B cell (primary cell): ENCODE results near the gene EYS. TPM values are rescaled to one million over a fixed set of nuclear protein-coding genes. Genes with fewer than 3 reads are reported as not detected.

ENCODE experiments used
- ATAC-seq: fragments of 200-7000 bp; cut with Tn5 transposase; one replicate; pipeline ENCODE4 v1.10.0; 2021; ENCODE audit warnings: low read depth, mild to moderate bottlenecking, moderate number of reproducible peaks, moderate library complexity
- CTCF ChIA-PET: fragments of 350-600 bp; sonication (Branson Sonifier 250); formaldehyde crosslinking; loops from one replicate; lab custom pipeline; 2021; ENCODE audit warnings: antibody characterized with exemption, inconsistent platforms; lab: Charles Lee
- POLR2A ChIA-PET: fragments of 350-600 bp; sonication (Branson Sonifier 250); formaldehyde crosslinking; loops from one replicate; lab custom pipeline; 2021; ENCODE audit warnings: antibody characterized with exemption; lab: Charles Lee
- DNase-seq: peaks from one replicate; pipeline ENCODE4 v3.0.0; 2013
- H2AFZ ChIP-seq: 2 replicates; pipeline ENCODE4 v1.6.1; 2012; ENCODE audit warnings: mild to moderate bottlenecking, low read depth, low read length; ENCODE audit not compliant: insufficient read depth, poor library complexity, severe bottlenecking
- H3K27ac ChIP-seq, 2 donors: 1 replicate in 1 of 2; 2 replicates in 1 of 2; pipeline ENCODE4 v1.5.1; 2012 to 2013; ENCODE audit warnings: low read length in 2 of 2, mild to moderate bottlenecking in 2 of 2, moderate library complexity in 1 of 2
- H3K27me3 ChIP-seq, 4 experiments: fragments of 200-600 bp in 1 of 4; sonication (generic) in 1 of 4; replicated peaks in 1 of 4; 1 replicate in 2 of 4; 2 replicates in 2 of 4; pipeline versions ENCODE4 v1.6.1 to v1.7.0; 2013 to 2016; ENCODE audit warnings: low read length in 3 of 4, mild to moderate bottlenecking in 2 of 4, mixed read lengths in 1 of 4, moderate library complexity in 1 of 4; ENCODE audit not compliant: insufficient read depth in 4 of 4, control insufficient read depth in 3 of 4; ENCODE audit errors: control extremely low read depth in 1 of 4
- H3K36me3 ChIP-seq, 2 experiments: replicated peaks in 1 of 2; 1 replicate in 1 of 2; 2 replicates in 1 of 2; pipeline versions ENCODE4 v1.6.1 to v1.7.1; 2013; ENCODE audit warnings: low read length in 1 of 2; ENCODE audit not compliant: insufficient read depth in 2 of 2, control insufficient read depth in 1 of 2; ENCODE audit errors: control extremely low read depth in 1 of 2, extremely low read depth in 1 of 2
- H3K4me1 ChIP-seq, 2 donors: fragments of 200-600 bp in 1 of 2; sonication (generic) in 1 of 2; 1 replicate in 1 of 2; 2 replicates in 1 of 2; pipeline versions ENCODE4 v1.5.1 to v1.6.1; 2013 to 2017; ENCODE audit warnings: low read length in 2 of 2; ENCODE audit not compliant: control insufficient read depth in 2 of 2, insufficient read depth in 2 of 2
- H3K4me2 ChIP-seq: replicated peaks from 2 replicates; pipeline ENCODE3; 2012; ENCODE audit warnings: mild to moderate bottlenecking, low read depth, low read length; ENCODE audit not compliant: poor library complexity, severe bottlenecking
- H3K4me3 ChIP-seq, 5 experiments: fragments of 200-600 bp in 1 of 5; sonication (generic) in 1 of 5; 1 replicate in 3 of 5; 2 replicates in 2 of 5; pipeline versions ENCODE4 v1.5.1 to v1.7.0; 2011 to 2016; ENCODE audit warnings: low read length in 4 of 5, mild to moderate bottlenecking in 4 of 5, low read depth in 2 of 5, control low read depth in 1 of 5, moderate library complexity in 1 of 5; ENCODE audit not compliant: insufficient read depth in 1 of 5; ENCODE audit errors: control extremely low read depth in 1 of 5, extremely low read depth in 1 of 5
- H3K79me2 ChIP-seq: fragments of 200-600 bp; sonication (generic); one replicate; pipeline ENCODE4 v1.6.0; 2016; ENCODE audit warnings: low read length; ENCODE audit not compliant: control insufficient read depth, insufficient read depth
- H3K9ac ChIP-seq: fragments of 200-600 bp; sonication (generic); 2 replicates; pipeline ENCODE4 v1.6.1; 2017; ENCODE audit warnings: mild to moderate bottlenecking, low read length, moderate library complexity
- H3K9me3 ChIP-seq, 3 donors: one replicate each; pipeline versions ENCODE4 v1.6.1 to v1.7.1; 2013; ENCODE audit warnings: low read length in 2 of 3; ENCODE audit not compliant: control insufficient read depth in 2 of 3, insufficient read depth in 1 of 3; ENCODE audit errors: control extremely low read depth in 1 of 3
- H4K20me1 ChIP-seq: 2 replicates; pipeline ENCODE4 v1.6.0; 2012; ENCODE audit warnings: mild to moderate bottlenecking, low read length; ENCODE audit not compliant: insufficient read depth, control insufficient read depth, poor library complexity, severe bottlenecking
- H3K27ac Mint-ChIP-seq: one replicate; pipeline ENCODE4 v1.8.0; 2021; ENCODE audit warnings: mixed read lengths
- H3K27me3 Mint-ChIP-seq: one replicate; pipeline ENCODE4 v1.8.0; 2021; ENCODE audit warnings: mixed read lengths
- H3K4me1 Mint-ChIP-seq: one replicate; pipeline ENCODE4 v1.8.0; 2021; ENCODE audit warnings: mixed read lengths
- H3K4me3 Mint-ChIP-seq: one replicate; pipeline ENCODE4 v1.8.0; 2021; ENCODE audit warnings: mixed read lengths
- H3K9me3 Mint-ChIP-seq: one replicate; pipeline ENCODE4 v1.8.0; 2022; ENCODE audit warnings: mixed read lengths; ENCODE audit not compliant: insufficient read depth
- EZH2 ChIP-seq: IDR thresholded peaks from 2 replicates; pipeline ENCODE4 v1.6.1; 2012; ENCODE audit warnings: borderline replicate concordance, low read depth, mild to moderate bottlenecking, moderate library complexity, low read length; ENCODE audit not compliant: insufficient read depth, poor library complexity, severe bottlenecking
- WGBS: methylation state at CpG from one replicate; pipeline ENCODE4 v1.1.5; 2013; ENCODE audit warnings: missing lambda C conversion rate; ENCODE audit not compliant: insufficient coverage; 5-methylcytosine and 5-hydroxymethylcytosine counted together
- intact Hi-C: fragments of 100-400 bp; cut with micrococcal nuclease; formaldehyde crosslinking; loops from one replicate; pipeline ENCODE4 v1.10.0; 2022
- polyA plus RNA-seq: library from polyadenylated mRNA; depleted of rRNA; stranded (reverse); fragments of >200 nt; gene quantifications from 2 replicates; pipeline ENCODE4 v1.2.3, GENCODE V29; 2012
- total RNA-seq, 2 donors: library from RNA; stranded (reverse); fragments of 120-200 nt in 1 of 2; gene quantifications; 1 replicate in 1 of 2; 2 replicates in 1 of 2; pipeline versions ENCODE4 v1.2.3 to v1.2.4, GENCODE V29; 2013 to 2022
- TF ChIP-seq, protein P1 (sequence below): fragments of 200-600 bp; IDR thresholded peaks from one replicate; pipeline ENCODE4 v1.8.0; 2022; ENCODE audit warnings: antibody characterized with exemption, mild to moderate bottlenecking

EYS gene
- total and polyA plus RNA-seq, 2 donors (not counting 1 experiment from before 2014, with no cell fraction given): not detected

DNA sequence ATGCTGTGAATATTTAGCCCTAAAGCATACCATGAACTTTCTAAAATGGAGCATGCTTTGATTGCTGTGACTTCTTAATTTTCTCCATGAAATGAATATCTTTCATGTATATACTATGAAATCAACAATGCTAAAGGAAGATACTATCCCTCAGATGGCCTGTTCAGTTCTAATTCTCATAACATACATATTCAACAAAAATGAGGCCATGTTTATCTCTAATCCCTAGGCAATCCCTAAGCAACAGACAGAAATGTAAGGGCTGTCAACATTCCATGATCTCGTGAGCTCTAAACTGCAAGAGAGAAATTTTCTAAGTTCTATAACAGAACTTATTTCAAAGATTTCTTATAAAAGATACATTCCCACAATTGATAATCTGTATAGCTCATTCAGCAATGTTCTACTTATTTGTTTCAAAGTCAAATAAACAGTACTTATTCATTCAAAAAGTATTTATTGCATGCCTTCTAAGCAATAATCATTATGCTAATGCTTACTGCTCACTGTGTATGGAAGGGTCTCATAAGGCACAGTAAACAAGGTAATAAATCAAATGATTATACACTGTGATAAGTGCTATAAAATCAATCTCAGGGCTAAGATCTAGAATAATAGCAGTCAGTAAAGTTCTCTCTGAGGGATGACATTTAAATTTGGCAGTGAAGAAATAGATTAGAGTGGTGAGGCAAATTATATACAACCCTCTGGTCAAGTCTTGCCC, 1578.6 kb downstream of the EYS start:
- no peak overlapping the region for H2AFZ ChIP-seq
- POLR2A ChIA-PET: no interaction called here
- WGBS: no CpG with 5 or more reads among the region's 1 CpG
- no peak overlapping the region for H3K27ac ChIP-seq
- no peak overlapping the region for H3K4me3 Mint-ChIP-seq
- intact Hi-C loops: no loop called here
- no peaks in the 10 kb centered on the region for H3K9me3 Mint-ChIP-seq
- H3K27ac Mint-ChIP-seq: no peak overlapping the region
- H3K27me3 Mint-ChIP-seq: no peaks in the 10 kb centered on the region
- CTCF ChIA-PET: no interaction called here
- DNase-seq (no peak), ATAC-seq (no peak)
- H3K79me2 ChIP-seq: no peaks in the 10 kb centered on the region
- no peaks in the 10 kb centered on the region for H4K20me1 ChIP-seq
- H3K4me1 ChIP-seq: no peaks in the 10 kb centered on the region
- no peak overlapping the region for H3K4me3 ChIP-seq
- H3K27me3 ChIP-seq: no peaks in the 10 kb centered on the region
- H3K4me2 ChIP-seq: no peak overlapping the region
- no peaks in the 10 kb centered on the region for H3K9me3 ChIP-seq
- no peaks in the 10 kb centered on the region for H3K36me3 ChIP-seq
- no peaks in the 10 kb centered on the region for H3K4me1 Mint-ChIP-seq
- TF ChIP-seq EZH2: no peak
- TF ChIP-seq, protein P1, sequence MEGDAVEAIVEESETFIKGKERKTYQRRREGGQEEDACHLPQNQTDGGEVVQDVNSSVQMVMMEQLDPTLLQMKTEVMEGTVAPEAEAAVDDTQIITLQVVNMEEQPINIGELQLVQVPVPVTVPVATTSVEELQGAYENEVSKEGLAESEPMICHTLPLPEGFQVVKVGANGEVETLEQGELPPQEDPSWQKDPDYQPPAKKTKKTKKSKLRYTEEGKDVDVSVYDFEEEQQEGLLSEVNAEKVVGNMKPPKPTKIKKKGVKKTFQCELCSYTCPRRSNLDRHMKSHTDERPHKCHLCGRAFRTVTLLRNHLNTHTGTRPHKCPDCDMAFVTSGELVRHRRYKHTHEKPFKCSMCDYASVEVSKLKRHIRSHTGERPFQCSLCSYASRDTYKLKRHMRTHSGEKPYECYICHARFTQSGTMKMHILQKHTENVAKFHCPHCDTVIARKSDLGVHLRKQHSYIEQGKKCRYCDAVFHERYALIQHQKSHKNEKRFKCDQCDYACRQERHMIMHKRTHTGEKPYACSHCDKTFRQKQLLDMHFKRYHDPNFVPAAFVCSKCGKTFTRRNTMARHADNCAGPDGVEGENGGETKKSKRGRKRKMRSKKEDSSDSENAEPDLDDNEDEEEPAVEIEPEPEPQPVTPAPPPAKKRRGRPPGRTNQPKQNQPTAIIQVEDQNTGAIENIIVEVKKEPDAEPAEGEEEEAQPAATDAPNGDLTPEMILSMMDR: no peak
- H3K9ac ChIP-seq: no peak overlapping the region

- no peak for DNase-seq
- no peak overlapping the region for H3K27ac Mint-ChIP-seq
- H3K9me3 Mint-ChIP-seq: peaks cover 4% of the 10 kb centered on the region
- Histone ChIP-seq H3K27me3 (no peaks in the 10 kb centered on the region), H3K4me3 (no peak overlapping the region), H3K4me2 (no peak overlapping the region), H2AFZ (no peak overlapping the region), H3K4me1 (no peaks in the 10 kb centered on the region), H3K36me3 (no peaks in the 10 kb centered on the region), H3K9me3 (no peaks in the 10 kb centered on the region), H3K79me2 (no peaks in the 10 kb centered on the region), H3K27ac (no peak overlapping the region), H4K20me1 (no peaks in the 10 kb centered on the region), H3K9ac (no peak overlapping the region)
- no peak for TF ChIP-seq EZH2
- TF ChIP-seq, protein P1: no peak
- H3K27me3 Mint-ChIP-seq: no peaks in the 10 kb centered on the region
- intact Hi-C loops: no loop called here
- ChIA-PET CTCF (no interaction called here), POLR2A (no interaction called here)
- H3K4me3 Mint-ChIP-seq: no peak overlapping the region
- no peaks in the 10 kb centered on the region for H3K4me1 Mint-ChIP-seq
- 89% methylated on average over 2 of the region's 5 CpGs for WGBS
- no peak for ATAC-seq
These were observed 1583.0 kb downstream of the EYS start for GRCh38 chr6:64123761-64124633.
